ENCODE measurements around the gene MRPL43. TPM values are rescaled to one million over a fixed set of nuclear protein-coding genes. Genes with fewer than 3 reads are reported as not detected.
"Not testable (repeated sequence)": the region's sequence is repeated elsewhere in the genome, so short reads cannot be mapped to it uniquely, and the experiment has no call there.

MRPL43 gene
- total RNA-seq, 6 experiments from 2014 or later, result 37.0 to 73.5 (median 45.0) TPM

DNA sequence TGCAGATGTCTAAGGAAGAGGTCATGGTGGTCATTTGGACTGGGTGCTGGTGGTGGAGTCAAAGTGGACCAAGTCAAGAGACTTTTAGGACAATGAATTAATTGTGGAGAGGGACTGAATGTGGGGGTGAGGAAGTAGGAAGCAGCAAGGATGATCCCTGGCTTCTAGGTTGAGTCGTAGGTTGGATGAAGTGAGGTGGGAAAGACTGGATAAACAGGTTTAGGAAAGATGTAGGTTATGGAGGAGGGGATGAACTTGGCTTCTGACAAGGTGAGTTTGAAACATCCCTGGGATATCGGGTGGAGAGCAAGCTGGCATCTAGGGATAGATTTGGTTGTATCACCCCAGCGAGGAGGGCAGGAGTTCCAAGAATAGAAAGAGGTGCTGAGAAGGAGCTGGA lies 10.4 kb downstream of the MRPL43 start:
- H3K27me3 ChIP-seq, result no peaks in the 10 kb centered on the region
- WGBS (ENCODE audit: insufficient coverage, low coverage, low lambda C conversion rate, missing lambda C conversion rate), result 87% methylated on average over 3 of the region's 3 CpGs
- peaks cover 0 to 75% (median 22%) of the 10 kb centered on the region in 4 donors for H3K36me3 ChIP-seq
- H3K4me1 ChIP-seq, result peaks cover 0 to 11% (median 7%) of the 10 kb centered on the region in 4 donors
- intact Hi-C loops (cut with DNase I), result no loop called here
- H3K9me3 ChIP-seq, result no peaks in the 10 kb centered on the region
- DNase-seq (peak in 1 of 3 donors; percentile 16), ATAC-seq (no peak)
- H3K27ac ChIP-seq, result no peak overlapping the region
- no peak for TF ChIP-seq POLR2A (IDR thresholded peaks at IDR 0.05)
- TF ChIP-seq, protein P1, sequence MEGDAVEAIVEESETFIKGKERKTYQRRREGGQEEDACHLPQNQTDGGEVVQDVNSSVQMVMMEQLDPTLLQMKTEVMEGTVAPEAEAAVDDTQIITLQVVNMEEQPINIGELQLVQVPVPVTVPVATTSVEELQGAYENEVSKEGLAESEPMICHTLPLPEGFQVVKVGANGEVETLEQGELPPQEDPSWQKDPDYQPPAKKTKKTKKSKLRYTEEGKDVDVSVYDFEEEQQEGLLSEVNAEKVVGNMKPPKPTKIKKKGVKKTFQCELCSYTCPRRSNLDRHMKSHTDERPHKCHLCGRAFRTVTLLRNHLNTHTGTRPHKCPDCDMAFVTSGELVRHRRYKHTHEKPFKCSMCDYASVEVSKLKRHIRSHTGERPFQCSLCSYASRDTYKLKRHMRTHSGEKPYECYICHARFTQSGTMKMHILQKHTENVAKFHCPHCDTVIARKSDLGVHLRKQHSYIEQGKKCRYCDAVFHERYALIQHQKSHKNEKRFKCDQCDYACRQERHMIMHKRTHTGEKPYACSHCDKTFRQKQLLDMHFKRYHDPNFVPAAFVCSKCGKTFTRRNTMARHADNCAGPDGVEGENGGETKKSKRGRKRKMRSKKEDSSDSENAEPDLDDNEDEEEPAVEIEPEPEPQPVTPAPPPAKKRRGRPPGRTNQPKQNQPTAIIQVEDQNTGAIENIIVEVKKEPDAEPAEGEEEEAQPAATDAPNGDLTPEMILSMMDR (IDR thresholded peaks at IDR 0.05), result no peak
- H3K4me3 ChIP-seq, result no peak overlapping the region

DNA sequence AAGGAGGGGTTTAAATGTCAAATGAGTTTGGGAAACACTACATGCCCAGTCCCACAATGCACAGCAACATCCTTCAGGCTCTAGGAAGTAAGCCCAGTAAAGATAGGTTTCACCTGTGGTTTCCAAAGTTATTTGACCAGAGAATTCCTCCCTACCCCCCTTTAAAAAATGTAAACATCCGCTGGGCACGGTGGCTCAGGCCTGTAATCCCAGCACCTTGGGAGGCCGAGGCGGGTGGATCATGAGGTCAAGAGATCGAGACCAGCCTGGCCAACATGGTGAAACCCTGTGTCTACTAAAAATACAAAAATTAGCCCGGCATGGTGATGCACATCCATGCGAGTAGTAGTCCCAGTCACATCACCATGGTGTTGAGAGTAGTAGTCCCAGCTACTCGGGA lies 11.9 kb downstream of the MRPL43 start:
- WGBS (ENCODE audit: insufficient coverage, low coverage, low lambda C conversion rate, missing lambda C conversion rate), result 69% methylated on average over 7 of the region's 8 CpGs
- ATAC-seq; H3K27ac ChIP-seq; H3K4me3 ChIP-seq; intact Hi-C loops (cut with DNase I); H3K9me3 ChIP-seq; H3K27me3 ChIP-seq: not testable (repeated sequence)
- Histone ChIP-seq H3K4me1 (peaks cover 0 to 16% (median 9%) of the 10 kb centered on the region in 4 donors), H3K36me3 (peaks cover 0 to 60% (median 17%) of the 10 kb centered on the region in 4 donors)
- DNase-seq, result peak in 1 of 3 donors; percentile 9

DNA sequence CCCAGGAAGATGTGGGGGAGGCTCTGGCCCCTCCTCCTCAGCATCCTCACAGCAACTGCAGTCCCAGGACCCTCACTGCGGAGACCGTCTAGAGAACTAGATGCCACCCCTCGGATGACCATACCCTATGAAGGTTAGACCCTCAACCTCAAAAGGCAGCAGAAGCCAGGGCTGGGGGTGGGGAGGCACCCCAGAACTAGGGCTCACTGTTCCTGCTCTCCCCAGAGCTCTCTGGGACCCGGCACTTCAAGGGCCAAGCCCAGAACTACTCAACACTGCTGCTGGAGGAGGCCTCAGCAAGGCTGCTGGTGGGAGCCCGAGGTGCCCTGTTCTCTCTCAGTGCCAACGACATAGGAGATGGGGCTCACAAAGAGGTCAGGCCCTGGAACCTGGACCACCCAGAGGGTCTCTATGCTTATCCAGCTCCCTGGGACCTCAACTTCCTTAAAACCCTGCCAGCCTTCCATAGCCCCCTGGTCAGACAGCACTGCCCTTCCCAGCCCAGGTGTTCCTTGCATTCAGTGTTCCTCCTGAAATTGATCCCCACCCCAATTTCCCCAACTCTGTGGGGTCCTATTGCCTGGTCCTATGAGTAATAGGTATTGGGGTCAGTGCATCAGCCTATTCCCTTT lies 14.3 kb downstream of the MRPL43 start:
- Histone ChIP-seq H3K9me3 (no peaks in the 10 kb centered on the region), H3K4me3 (no peak overlapping the region), H3K27ac (no peak overlapping the region), H3K27me3 (no peaks in the 10 kb centered on the region), H3K36me3 (peaks cover 0 to 36% (median 6%) of the 10 kb centered on the region in 4 donors), H3K4me1 (peaks cover 0 to 24% (median 11%) of the 10 kb centered on the region in 4 donors)
- DNase-seq (peak in 1 of 3 donors; percentile 43), ATAC-seq (no peak)
- WGBS (ENCODE audit: insufficient coverage, low coverage, low lambda C conversion rate, missing lambda C conversion rate), result 94% methylated on average over 3 of the region's 6 CpGs
- TF ChIP-seq, protein P1 (IDR thresholded peaks at IDR 0.05), result no peak
- no peak for TF ChIP-seq POLR2A (IDR thresholded peaks at IDR 0.05)
- intact Hi-C loops (cut with DNase I), result no loop called here

DNA sequence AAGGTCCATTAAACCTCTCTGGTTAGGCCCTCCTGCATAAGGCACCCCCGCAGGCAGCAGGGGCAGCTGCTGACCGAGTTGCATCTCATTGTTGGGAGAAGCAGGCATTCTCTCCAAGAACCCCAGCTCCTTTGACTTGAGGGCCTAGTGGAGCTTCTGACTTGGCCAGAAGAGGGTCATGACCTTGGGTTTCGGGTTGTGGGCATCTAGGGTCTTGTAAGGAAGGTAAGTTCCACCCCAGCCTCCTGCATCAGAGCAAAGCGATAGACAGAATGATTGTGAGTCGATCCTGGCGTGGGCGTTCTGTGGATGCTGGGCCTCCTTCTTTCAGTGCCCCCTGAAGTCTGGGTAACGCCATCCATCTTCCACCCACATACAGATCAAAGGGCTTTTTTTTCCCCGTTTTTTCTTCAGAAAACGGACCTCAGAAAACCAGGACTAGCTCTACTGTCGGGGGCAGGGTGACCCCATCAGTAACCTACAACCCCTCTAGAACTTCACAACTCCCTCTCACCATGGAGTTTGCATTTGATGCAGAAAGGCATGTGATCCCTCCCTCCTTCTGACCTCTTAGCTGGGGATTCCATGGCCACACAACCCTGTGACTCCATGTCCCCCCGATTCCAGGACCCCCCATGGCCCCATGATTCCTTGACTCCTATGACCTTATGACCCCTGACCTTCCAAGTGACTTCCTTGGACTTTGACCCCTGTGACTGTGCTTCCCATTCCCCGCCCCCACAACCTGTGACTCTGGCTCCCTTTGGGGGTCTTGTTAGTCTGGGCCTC lies 15.0 kb downstream of the MRPL43 start:
- no peak for TF ChIP-seq POLR2A (IDR thresholded peaks at IDR 0.05)
- TF ChIP-seq, protein P1 (IDR thresholded peaks at IDR 0.05), result no peak
- peak overlapping the region in 1 of 3 donors; percentile 65 for H3K27ac ChIP-seq
- H3K9me3 ChIP-seq, result no peaks in the 10 kb centered on the region
- 57% methylated on average over 9 of the region's 13 CpGs for WGBS (ENCODE audit: insufficient coverage, low coverage, low lambda C conversion rate, missing lambda C conversion rate)
- peak overlapping the region in 2 of 3 donors; percentile 21 to 97 for H3K4me3 ChIP-seq
- DNase-seq (peak in 1 of 3 donors; percentile 42), ATAC-seq (no peak)
- peaks cover 0 to 27% (median 11%) of the 10 kb centered on the region in 4 donors for H3K4me1 ChIP-seq
- intact Hi-C loops (cut with DNase I), result no loop called here
- H3K27me3 ChIP-seq, result no peaks in the 10 kb centered on the region
- peaks cover 0 to 29% (median 3%) of the 10 kb centered on the region in 4 donors for H3K36me3 ChIP-seq

Measured in right lobe of liver (tissue), 6 donors.